Mucosa of descending colon (tissue), 3 donors: ENCODE measurements around the gene AQP4. TPM values are rescaled to one million over a fixed set of nuclear protein-coding genes. Genes with fewer than 3 reads are reported as not detected.

Experiments
- ATAC-seq: fragments of 200-7000 bp; cut with Tn5 transposase; one replicate; pipeline ENCODE4 v1.9.1; 2020; ENCODE audit warnings: mild to moderate bottlenecking, moderate library complexity
- DNase-seq, 3 donors: peaks; one replicate each; pipeline ENCODE4 v3.0.0-alpha.2; 2020
- H3K36me3 ChIP-seq: fragments of 200-600 bp; one replicate; pipeline ENCODE4 v1.8.0; 2021; ENCODE audit warnings: low read depth, mild to moderate bottlenecking
- H3K4me1 ChIP-seq: fragments of 200-600 bp; one replicate; pipeline ENCODE4 v1.8.0; 2021; ENCODE audit warnings: low read depth, mild to moderate bottlenecking
- H3K4me3 ChIP-seq: fragments of 200-600 bp; one replicate; pipeline ENCODE4 v1.8.0; 2021; ENCODE audit warnings: mild to moderate bottlenecking
- H3K9me3 ChIP-seq: fragments of 200-600 bp; one replicate; pipeline ENCODE4 v1.8.0; 2021; ENCODE audit warnings: mild to moderate bottlenecking
- intact Hi-C, 2 donors: fragments of 100-400 bp; cut with DNase I in 1 of 2; cut with micrococcal nuclease in 1 of 2; formaldehyde crosslinking; loops; one replicate each; pipeline versions ENCODE4 v1.11.0 to v1.11.1; 2022; cut with DNase I, micrococcal nuclease
- total RNA-seq, 3 donors: library from RNA; stranded (reverse); fragmentation: NEBNext Ultra II Directional in 2 of 3; extraction: Animal tissue kit (Norgen Biotek cat#: 25700) in 2 of 3; gene quantifications; one replicate each; pipeline versions ENCODE4 v1.2.1 to v1.2.4, GENCODE V29; 2021 to 2023
- TF ChIP-seq, protein P1 (sequence below): fragments of 200-600 bp; IDR thresholded peaks from one replicate; pipeline ENCODE4 v1.8.0; 2022; ENCODE audit warnings: antibody characterized with exemption, mild to moderate bottlenecking
- donor health status: DM: no; HTN: no; CAD: no; lungs with moderate emphysema.
- donor health status: DM: no; HTN: no; CAD: no.
- donor health status: DM: no; HTN: yes; CAD: no.

The AQP4 gene
- total RNA-seq, 3 donors from 2014 or later = 0.10 to 0.63 TPM; not detected in 1

DNA sequence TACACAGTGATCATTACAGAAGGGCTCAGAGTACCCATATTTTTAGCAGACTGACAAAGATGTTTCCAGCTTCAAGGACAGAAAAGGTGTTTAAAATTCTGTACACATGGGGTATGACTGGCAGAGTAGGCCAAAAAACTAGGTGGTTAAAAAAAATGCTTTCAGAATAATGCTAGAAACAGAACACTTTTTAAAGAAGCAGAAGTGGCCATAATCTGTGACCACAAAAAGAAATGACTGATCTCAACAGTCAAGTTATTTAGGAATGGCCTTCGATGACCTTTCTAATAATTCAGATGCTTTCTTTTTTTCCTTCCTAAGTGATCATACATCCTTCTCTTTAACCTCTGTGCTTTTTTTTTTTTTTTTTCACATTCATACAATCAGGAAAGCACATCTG, 4.1 kb upstream of the AQP4 start:
- no peaks in the 10 kb centered on the region for H3K36me3 ChIP-seq
- no peaks in the 10 kb centered on the region for H3K9me3 ChIP-seq
- H3K4me3 ChIP-seq = no peak overlapping the region
- H3K4me1 ChIP-seq = peaks cover 7% of the 10 kb centered on the region
- ATAC-seq (no peak), DNase-seq (no peak)
- TF ChIP-seq, protein P1, sequence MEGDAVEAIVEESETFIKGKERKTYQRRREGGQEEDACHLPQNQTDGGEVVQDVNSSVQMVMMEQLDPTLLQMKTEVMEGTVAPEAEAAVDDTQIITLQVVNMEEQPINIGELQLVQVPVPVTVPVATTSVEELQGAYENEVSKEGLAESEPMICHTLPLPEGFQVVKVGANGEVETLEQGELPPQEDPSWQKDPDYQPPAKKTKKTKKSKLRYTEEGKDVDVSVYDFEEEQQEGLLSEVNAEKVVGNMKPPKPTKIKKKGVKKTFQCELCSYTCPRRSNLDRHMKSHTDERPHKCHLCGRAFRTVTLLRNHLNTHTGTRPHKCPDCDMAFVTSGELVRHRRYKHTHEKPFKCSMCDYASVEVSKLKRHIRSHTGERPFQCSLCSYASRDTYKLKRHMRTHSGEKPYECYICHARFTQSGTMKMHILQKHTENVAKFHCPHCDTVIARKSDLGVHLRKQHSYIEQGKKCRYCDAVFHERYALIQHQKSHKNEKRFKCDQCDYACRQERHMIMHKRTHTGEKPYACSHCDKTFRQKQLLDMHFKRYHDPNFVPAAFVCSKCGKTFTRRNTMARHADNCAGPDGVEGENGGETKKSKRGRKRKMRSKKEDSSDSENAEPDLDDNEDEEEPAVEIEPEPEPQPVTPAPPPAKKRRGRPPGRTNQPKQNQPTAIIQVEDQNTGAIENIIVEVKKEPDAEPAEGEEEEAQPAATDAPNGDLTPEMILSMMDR = no peak
- intact Hi-C loops = no loop called here

DNA sequence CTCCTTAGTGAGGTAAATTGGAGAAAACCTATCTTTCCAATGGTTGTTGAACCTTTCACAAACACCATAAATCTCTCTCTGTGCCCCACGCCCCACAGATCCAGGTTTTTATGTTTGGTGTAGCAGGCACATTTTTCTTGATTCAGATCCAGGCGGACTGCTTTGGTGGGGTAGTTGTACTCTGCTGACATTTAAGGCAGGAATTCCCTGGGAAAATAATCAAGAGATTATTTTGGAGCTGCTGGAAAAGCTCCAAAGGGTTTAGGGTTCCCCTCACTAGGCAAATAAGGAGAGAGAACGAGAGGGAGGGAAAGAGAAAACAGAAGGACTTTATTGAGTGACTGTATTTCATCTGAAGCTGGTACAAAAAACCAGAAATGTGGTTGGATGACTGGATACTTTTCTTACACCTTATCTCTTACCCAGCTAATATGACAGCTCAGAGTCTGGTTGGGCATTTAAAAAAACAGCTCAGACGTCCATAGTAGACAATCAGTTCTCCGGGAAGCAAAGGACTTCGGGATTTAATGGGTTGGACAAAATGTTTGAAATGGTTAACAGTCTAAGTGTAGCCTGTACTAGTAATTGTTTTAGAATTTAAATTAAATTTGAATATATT, 3.6 kb upstream of the AQP4 start:
- TF ChIP-seq, protein P1 = no peak
- DNase-seq = peak in 1 of 3 donors; percentile 24
- intact Hi-C loops = no loop called here
- no peaks in the 10 kb centered on the region for H3K36me3 ChIP-seq
- no peak overlapping the region for H3K4me3 ChIP-seq
- ATAC-seq = peak; percentile 45
- H3K4me1 ChIP-seq = peaks cover 7% of the 10 kb centered on the region
- H3K9me3 ChIP-seq = no peaks in the 10 kb centered on the region

- H3K36me3 ChIP-seq = no peaks in the 10 kb centered on the region
- H3K4me3 ChIP-seq = no peak overlapping the region
- ATAC-seq = no peak
- no peak for DNase-seq
- peaks cover 12% of the 10 kb centered on the region for H3K4me1 ChIP-seq
- TF ChIP-seq, protein P1 = no peak
- intact Hi-C loops = no loop called here
- no peaks in the 10 kb centered on the region for H3K9me3 ChIP-seq
These were observed 2.0 kb upstream of the AQP4 start for GRCh38 chr18:26867471-26867870.

DNA sequence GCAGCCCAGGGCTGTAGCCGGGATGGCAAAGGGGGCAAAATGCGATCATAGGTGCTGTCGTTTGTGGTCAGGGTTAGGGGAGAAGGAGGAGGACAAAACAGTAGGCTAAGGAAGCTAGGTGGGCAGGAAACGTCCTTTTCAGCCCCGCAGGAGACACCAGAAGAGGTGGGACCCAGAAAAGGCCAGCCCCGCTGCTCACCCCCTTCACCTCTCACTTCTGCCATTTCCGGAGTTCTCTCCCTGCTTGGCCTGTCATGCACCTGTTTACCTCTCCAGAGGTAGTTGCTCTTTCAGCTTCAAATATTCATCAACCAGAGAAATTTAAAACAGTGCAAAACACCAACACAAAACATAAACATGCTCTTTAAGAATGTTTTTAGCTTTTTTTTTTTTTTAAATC, 849 bp downstream of the AQP4 start:
- H3K4me3 ChIP-seq = no peak overlapping the region
- H3K36me3 ChIP-seq = no peaks in the 10 kb centered on the region
- H3K4me1 ChIP-seq = peaks cover 10% of the 10 kb centered on the region
- no peaks in the 10 kb centered on the region for H3K9me3 ChIP-seq
- intact Hi-C loops = no loop called here
- TF ChIP-seq, protein P1 = no peak
- DNase-seq = no peak
- no peak for ATAC-seq

GRCh38 chr18:26863921-26864497, 1.5 kb downstream of the AQP4 start:
- Histone ChIP-seq H3K4me3 (no peak overlapping the region), H3K9me3 (no peaks in the 10 kb centered on the region), H3K36me3 (no peaks in the 10 kb centered on the region), H3K4me1 (peaks cover 6% of the 10 kb centered on the region)
- DNase-seq (no peak), ATAC-seq (no peak)
- intact Hi-C loops = no loop called here
- TF ChIP-seq, protein P1 = no peak
